22Rv1 (cell line): ENCODE data around the gene PLEKHA5.
"Not testable (repeated sequence)": the region's sequence is repeated elsewhere in the genome, so short reads cannot be mapped to it uniquely, and the experiment has no call there.

Experiments used
- H3K27ac ChIP-seq: fragments of 450-650 bp; 2 replicates; pipeline ENCODE4 v1.5.1; 2017
- CTCF ChIP-seq: fragments of 450-650 bp; IDR thresholded peaks from 2 replicates; pipeline ENCODE4 v1.5.1; 2017; ENCODE audit warnings: mild to moderate bottlenecking
- ZFX ChIP-seq: fragments of 450-650 bp; IDR thresholded peaks from 2 replicates; pipeline ENCODE4 v1.6.1; 2017; ENCODE audit warnings: antibody characterized with exemption, borderline replicate concordance

The PLEKHA5 gene

GRCh38 chr12:19220852-19221466 lies 91.4 kb downstream of the PLEKHA5 start:
- H3K27ac ChIP-seq, result no peak overlapping the region
- TF ChIP-seq CTCF, result no peak
- no peak for TF ChIP-seq ZFX

- H3K27ac ChIP-seq, result no peak overlapping the region
- no peak for TF ChIP-seq CTCF
- no peak for TF ChIP-seq ZFX
Measured at GRCh38 chr12:19222558-19222957, 93.0 kb downstream of the PLEKHA5 start.

- TF ChIP-seq ZFX (no peak), CTCF (peak; percentile 50)
- H3K27ac ChIP-seq, result no peak overlapping the region
Measured at GRCh38 chr12:19223018-19223417, 93.5 kb downstream of the PLEKHA5 start.

- TF ChIP-seq CTCF (no peak), ZFX (no peak)
- no peak overlapping the region for H3K27ac ChIP-seq
Measured at GRCh38 chr12:19223695-19224094, 94.2 kb downstream of the PLEKHA5 start.

GRCh38 chr12:19224746-19225145 lies 95.2 kb downstream of the PLEKHA5 start:
- no peak overlapping the region for H3K27ac ChIP-seq
- no peak for TF ChIP-seq CTCF
- no peak for TF ChIP-seq ZFX

- TF ChIP-seq CTCF (no peak), ZFX (no peak)
- no peak overlapping the region for H3K27ac ChIP-seq
Measured at GRCh38 chr12:19227190-19227879, 97.8 kb downstream of the PLEKHA5 start.

- H3K27ac ChIP-seq, result no peak overlapping the region
- TF ChIP-seq CTCF (no peak), ZFX (no peak)
Measured at GRCh38 chr12:19227880-19228210, 98.3 kb downstream of the PLEKHA5 start.

- H3K27ac ChIP-seq, result not testable (repeated sequence)
Measured at GRCh38 chr12:19229021-19229420, 99.5 kb downstream of the PLEKHA5 start.
